Stimulated activated CD8-positive, alpha-beta memory T cell treated with anti-CD3 and anti-CD28 coated beads, Interleukin-12 subunit alpha, Interleukin-12 subunit beta, amount 100 ng/mL, for 24 hours (primary cell): ENCODE data around the gene EVC2.

Experiments used
- DNase-seq: peaks from one replicate; pipeline ENCODE4 v3.0.0-alpha.2; 2020; ENCODE audit errors: extremely low read depth

EVC2 gene

GRCh38 chr4:5676763-5677162 lies 31.6 kb downstream of the EVC2 start:
- no peak for DNase-seq

GRCh38 chr4:5666741-5667140 lies 41.6 kb downstream of the EVC2 start:
- no peak for DNase-seq

- no peak for DNase-seq
These were observed 43.6 kb downstream of the EVC2 start for GRCh38 chr4:5664778-5665177.

- DNase-seq = no peak
These were observed 45.8 kb downstream of the EVC2 start for GRCh38 chr4:5662555-5662954.

- DNase-seq = no peak
These were observed 47.1 kb downstream of the EVC2 start for GRCh38 chr4:5661237-5661636.

GRCh38 chr4:5660185-5660584 lies 48.2 kb downstream of the EVC2 start:
- DNase-seq = no peak

- DNase-seq = no peak
These were observed 49.4 kb downstream of the EVC2 start for GRCh38 chr4:5658974-5659373.

- no peak for DNase-seq
These were observed 51.9 kb downstream of the EVC2 start for GRCh38 chr4:5656415-5656814.

GRCh38 chr4:5654791-5655190 lies 53.6 kb downstream of the EVC2 start:
- no peak for DNase-seq

GRCh38 chr4:5651089-5651488 lies 57.3 kb downstream of the EVC2 start:
- DNase-seq = no peak

- DNase-seq = no peak
These were observed 58.3 kb downstream of the EVC2 start for GRCh38 chr4:5650040-5650439.

- DNase-seq = no peak
These were observed 61.0 kb downstream of the EVC2 start for GRCh38 chr4:5647351-5647750.

GRCh38 chr4:5640096-5640495 lies 68.3 kb downstream of the EVC2 start:
- DNase-seq = no peak

- no peak for DNase-seq
These were observed 68.8 kb downstream of the EVC2 start for GRCh38 chr4:5639556-5639955.

- no peak for DNase-seq
These were observed 69.4 kb downstream of the EVC2 start for GRCh38 chr4:5638976-5639375.

- no peak for DNase-seq
These were observed 70.0 kb downstream of the EVC2 start for GRCh38 chr4:5638316-5638715.

- DNase-seq = no peak
These were observed 71.3 kb downstream of the EVC2 start for GRCh38 chr4:5636766-5637670.

- DNase-seq = no peak
These were observed 72.5 kb downstream of the EVC2 start for GRCh38 chr4:5635826-5636195.

- no peak for DNase-seq
These were observed 75.8 kb downstream of the EVC2 start for GRCh38 chr4:5632571-5632970.

GRCh38 chr4:5632066-5632440 lies 76.3 kb downstream of the EVC2 start:
- DNase-seq = no peak

- no peak for DNase-seq
These were observed 76.8 kb downstream of the EVC2 start for GRCh38 chr4:5631352-5632065.

GRCh38 chr4:5630762-5631161 lies 77.6 kb downstream of the EVC2 start:
- no peak for DNase-seq

GRCh38 chr4:5629542-5629941 lies 78.8 kb downstream of the EVC2 start:
- no peak for DNase-seq
